Stimulated activated CD4-positive, alpha-beta T cell treated with anti-CD3 and anti-CD28 coated beads, TNF-alpha, amount 100 ng/mL, for 1 hour (primary cell): ENCODE results near the gene FAM174B.

Source experiments
- DNase-seq, 3 donors: peaks; one replicate each; pipeline ENCODE4 v3.0.0-alpha.2; 2020; ENCODE audit warnings: low read depth in 3 of 3, low spot score in 1 of 3

The FAM174B gene

DNA sequence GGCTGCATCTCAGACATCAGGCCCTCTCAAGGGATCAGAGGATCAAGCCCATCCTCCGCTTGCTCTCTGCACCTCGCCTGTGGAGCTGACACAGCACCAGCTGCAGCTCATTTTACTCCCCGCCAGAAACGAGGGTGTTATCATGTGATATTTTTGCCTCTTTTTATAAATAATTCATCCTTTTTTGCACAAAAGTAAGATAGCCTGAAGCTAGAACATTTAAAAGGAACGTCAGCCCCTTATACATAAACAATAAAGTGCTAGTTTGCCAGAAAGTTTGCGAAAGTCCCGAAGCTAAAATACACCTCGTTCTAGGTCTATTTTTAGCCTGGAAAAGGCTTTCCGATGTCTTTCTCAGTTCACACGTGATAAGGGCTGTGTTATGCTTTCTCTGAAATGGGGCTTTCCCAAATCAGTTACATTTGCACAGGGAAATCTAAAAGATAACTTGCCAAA, 9.6 kb upstream of the FAM174B start:
- no peak for DNase-seq

DNA sequence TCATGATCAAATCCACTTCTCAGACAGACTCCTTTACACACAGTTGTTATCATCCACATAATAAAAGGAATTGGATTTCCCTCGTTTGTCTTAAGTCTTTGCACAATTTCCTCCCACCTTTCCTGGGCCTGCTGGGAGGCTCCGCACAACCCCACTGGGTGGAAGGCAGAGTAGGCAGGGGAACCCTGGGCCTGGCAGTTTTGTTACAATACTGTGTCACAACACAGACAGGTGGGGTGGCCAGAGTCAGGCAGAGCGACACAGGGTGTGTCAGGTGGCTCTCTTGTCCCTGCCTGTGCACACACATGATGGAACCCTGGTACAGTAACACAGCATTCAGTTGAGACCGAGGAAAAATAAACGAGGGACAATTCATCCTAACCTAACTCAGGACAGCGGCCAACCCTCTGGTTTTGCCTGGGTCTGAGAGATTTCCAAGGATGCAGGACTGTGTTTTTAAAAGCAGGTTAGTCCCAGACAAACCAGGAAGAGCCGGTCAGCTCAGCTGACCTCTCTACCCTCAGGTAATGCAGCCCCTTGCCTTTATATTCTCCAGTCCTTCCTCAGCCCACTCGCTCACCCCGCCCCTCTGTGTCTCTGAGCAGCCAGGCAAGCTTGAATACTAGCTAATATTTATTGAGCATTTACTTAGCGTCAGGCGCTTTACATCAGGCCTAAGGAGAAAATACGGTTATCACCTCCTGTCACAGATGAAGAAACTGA, 8.8 kb upstream of the FAM174B start:
- no peak for DNase-seq

DNA sequence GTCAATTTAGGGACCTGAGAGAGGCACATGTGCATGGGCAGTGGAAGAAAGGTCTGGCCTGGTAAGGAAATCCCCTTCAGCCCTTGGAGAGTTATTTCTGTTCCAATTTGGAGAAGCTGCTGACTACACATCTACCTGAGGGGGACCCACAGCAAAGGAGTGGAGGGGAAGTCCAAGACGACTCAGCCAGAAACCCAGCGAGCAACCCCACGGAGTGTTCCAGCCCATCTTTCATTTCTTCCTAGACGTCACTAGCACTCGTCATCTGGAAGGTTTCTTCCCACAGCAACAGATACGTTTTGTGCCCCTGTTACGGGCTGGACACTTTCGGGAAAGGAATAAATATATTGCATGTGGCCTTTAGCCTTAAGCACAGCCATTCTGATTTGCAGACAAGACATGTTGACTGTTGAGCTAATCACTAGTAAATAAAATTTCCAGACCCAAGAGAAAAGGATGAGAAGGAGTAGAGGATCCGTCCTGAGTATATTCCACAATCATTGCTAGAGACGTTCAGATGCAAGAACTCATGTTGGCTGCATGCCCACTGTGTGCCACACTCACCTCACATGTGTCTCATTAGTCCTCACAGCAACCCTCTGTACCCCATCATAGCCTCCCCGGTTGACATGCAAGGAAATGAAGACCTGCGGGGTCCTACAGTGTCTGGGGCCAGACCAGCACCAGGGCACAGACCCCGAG, 7.8 kb upstream of the FAM174B start:
- no peak for DNase-seq

DNA sequence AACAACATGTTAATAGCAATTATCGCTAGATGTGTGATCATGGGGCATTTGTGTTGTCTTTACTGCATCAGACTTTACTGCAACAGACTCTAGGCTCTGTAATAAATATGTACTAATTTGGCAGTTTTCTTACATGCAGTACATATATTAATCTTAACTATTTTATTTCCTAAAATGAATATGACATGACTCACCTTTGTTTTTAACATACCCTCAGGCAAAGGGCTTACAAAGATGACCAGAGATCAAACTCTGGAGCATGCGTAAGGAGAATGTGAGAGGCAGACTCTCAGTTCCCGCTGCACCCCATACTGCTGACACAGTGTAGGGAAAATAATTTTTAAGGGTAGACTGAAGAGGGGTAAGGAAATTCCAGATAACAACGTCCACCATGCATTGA, 7.2 kb upstream of the FAM174B start:
- DNase-seq = no peak

DNA sequence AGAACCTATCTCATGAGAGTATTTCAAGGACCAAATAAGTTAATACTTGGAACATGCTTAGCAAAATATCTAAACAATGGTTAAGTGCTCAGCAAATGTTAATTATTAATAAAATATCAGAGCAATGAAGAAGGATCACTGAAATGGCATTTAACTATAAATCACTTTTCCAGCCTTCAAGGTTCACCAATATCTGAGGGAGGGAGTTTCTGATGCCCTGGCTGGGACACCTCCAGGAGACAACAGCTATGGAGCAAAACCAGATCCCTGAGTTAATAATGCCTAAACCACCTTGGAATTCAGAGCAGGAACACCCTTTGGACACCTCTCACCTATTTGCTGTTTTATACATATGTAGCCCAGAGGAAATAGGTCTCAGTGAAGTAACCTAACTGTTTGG, 6.4 kb upstream of the FAM174B start:
- no peak for DNase-seq

DNA sequence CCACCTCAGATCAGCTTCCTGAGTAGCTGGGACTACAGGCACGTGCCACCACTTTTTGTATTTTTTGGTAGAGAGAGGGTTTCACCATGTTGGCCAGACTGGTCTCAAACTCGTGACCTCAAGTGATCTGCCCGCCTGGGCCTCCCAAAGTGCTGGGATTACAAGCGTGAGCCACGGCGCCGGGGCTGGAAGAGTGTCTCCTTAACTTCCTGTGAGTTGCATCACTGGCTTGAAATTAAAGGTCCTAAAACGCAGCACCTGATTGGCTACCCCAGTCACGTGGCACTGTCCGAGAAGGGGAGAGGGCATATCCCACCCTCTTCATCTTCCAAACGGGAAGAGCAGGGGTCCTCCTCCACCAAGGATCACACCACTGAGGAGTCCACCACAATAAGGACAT, 5.5 kb upstream of the FAM174B start:
- no peak for DNase-seq

DNA sequence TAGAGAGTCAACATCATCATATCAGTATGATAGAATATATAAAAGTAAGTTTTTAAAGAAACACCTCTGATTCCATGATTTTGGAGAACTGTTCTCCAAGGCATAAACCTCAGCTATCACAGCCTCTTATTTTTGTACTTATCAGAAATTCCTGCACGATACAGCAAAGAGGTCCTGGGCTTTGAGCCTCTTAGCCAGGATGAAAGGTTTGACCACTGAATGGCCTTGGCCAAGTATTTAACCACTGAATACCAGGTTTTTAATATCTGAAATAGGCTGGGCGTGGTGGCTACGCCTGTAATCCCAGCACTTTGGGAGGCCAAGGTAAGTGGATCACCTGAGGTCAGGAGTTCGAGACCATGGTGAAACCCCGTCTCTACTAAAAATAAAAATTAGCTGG, 1.9 kb upstream of the FAM174B start:
- no peak for DNase-seq

DNA sequence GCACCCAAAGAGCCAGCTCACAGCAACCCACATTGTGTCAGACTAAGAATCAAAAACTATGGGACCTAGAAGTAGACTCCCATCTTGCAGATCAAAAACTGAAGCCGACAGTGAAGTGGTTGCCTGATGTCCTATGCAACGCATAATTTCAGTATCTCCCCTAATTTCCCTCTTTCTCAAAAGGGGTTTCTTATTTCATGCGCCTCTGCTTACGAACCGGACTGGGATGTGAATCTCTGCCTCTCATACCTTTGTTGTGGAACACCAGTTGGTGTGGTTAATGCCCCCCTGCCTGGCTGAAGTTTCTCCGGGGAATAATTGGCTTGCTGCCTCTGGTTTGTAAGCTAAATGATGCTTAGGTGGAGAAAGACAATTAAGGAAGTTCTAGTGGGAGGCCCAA, 514 bp upstream of the FAM174B start:
- DNase-seq = no peak

DNA sequence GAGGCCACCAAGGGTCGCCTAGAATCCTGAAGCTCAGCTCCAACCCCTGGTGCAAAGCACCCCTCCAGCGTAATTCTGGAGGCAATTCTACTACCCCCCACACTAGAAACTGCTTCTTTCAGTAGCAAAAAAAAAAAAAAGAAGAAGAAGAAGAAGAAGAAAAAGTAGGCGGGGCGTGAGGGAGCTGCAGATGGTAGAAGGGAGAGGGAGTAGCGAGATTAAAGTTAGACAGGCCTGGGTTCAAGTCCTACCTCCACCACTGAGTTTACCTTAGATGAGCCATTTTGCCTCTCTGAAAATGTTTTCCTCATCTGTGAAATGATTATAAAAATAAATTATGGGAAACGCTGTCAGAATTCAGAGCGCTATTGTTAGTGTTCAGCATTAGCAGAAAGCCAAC, 913 bp downstream of the FAM174B start:
- DNase-seq = no peak

DNA sequence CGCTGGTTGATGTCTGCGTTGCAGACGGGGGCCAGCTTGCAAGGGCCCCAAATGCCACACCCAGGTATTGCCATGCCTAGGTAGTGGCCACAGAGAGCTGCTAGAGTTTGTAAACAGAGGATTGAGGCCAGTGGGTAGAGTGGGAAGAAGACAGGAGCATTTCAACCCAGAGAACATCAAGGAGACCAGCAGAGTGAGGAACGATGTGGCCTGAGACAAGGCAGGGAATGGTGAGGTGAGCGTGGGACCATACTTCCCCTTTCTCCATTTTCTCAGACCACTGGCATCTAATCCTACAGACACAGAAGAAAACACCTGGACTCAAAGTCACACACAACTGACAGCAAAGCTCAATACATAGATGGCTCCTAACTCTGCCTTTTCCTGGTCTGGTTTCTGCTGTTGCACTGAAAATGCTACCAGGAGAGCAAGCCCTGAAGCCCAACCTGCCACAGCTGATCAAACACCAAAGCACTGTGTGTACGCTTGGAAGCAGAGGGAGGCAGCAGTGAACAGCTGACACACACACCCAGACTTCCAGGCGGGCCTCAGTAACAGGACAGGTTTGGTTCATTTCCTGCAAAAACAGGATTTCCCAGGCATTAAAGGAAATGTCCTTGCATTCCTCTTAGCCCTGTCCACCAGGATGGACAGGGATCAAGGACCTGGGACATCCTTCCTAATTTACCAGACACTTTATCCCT, 1.6 kb downstream of the FAM174B start:
- DNase-seq = no peak

DNA sequence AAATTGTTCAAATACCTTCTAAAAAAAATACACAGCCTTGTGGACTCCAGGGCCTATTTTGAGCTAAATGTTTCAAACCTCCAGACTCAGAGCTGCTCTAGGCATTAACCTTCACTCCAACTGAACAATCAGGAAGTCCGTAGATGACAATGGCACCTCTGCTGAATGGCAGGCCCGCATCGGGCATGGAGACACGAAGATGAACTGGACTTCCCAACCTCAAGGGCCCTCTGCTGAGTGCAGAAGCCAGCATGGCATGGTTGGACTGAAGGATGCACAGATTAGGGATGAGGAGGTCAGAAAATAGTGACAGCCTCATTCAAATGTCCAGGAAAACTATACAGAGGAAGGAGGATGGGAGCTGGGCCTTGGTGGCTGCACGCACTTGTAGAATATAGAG, 2.2 kb downstream of the FAM174B start:
- DNase-seq = no peak

DNA sequence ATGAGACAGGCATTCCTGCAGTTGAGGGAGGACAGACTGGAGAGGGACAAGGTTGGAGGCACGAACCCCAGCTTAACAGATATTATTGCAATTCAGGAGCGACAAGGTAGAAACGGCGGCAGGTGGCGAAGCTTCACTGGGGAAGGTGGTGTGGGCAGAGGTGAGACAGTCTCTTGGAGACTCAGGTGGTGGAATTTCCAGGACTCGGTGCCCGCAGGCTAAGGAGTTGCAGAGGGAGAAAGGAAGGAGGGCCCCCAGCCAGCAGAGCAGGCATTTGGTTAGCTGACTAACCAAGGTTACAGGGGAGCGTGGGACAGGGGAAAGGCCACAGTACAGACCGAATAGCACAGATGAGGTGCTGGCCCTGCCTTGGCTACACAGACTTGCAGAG, 3.0 kb downstream of the FAM174B start:
- no peak for DNase-seq

DNA sequence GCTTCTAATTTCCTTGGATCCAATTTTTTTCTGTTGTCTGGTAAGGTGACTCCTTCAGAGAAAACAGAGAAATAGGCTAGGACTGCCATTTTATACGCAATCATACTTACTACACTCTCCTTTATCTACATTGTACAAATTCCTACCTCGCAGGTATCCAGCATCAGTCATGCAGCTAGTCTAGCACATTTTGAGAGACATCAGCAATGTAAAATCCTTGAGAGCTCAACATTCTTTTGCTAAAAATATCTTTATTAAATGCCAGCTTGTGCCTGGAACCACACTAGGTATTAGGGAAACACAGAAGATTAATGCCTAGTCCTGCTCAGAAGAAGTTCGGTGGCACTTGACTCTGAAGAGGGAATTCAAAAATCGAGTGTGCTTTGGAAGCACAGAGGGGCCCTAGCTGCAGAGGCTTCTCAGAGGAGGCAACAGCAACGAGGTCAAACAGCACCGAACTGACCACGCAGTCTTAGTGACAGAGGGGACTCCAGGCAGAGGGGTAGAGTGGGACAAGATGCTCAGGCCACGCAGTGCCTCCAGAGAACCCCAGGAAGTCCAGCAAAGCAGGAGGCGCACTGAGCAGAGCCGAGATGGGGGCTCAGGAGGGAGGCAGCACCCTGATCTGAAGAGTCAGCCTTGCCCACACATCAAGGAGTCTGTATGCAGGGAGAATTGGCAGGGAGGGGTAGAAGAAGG, 3.5 kb downstream of the FAM174B start:
- no peak for DNase-seq

DNA sequence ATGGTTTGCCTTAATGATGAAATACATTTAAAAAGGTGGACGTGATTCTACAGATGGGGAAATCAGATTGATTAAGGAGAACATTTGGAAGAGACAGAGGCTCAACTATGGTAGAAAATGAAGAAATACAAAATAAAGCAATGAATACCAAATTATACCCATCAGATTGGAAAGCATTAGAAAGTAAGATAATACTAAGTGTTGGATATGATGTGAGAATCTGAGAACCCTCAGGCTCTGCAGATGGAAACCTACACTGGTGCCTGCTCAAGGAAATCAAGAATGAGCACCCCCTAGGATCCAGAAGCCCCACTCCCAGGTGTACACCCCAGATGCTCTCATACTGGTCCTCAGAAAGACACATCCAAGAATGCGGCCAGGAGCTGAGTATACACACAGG, 4.6 kb downstream of the FAM174B start:
- DNase-seq = no peak

DNA sequence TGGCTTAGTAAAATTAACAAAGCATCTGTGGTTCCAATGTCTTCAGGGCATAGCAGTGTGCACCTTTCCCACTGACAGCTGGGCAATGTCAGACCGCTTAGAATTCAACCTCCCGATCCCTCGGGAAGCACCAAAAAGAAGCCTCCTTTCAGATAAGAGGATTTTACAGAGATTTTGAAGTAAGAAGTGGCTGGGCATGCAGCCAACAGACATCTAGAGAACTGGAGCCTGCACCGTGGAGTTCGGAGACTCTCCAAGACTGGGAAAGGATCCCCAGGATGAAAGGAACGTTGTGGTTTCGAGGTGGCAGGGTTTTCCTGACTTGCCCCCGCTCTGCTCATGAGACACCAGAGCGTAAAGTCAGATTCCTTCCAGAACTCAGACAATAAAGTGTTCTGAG, 5.3 kb downstream of the FAM174B start:
- no peak for DNase-seq

DNA sequence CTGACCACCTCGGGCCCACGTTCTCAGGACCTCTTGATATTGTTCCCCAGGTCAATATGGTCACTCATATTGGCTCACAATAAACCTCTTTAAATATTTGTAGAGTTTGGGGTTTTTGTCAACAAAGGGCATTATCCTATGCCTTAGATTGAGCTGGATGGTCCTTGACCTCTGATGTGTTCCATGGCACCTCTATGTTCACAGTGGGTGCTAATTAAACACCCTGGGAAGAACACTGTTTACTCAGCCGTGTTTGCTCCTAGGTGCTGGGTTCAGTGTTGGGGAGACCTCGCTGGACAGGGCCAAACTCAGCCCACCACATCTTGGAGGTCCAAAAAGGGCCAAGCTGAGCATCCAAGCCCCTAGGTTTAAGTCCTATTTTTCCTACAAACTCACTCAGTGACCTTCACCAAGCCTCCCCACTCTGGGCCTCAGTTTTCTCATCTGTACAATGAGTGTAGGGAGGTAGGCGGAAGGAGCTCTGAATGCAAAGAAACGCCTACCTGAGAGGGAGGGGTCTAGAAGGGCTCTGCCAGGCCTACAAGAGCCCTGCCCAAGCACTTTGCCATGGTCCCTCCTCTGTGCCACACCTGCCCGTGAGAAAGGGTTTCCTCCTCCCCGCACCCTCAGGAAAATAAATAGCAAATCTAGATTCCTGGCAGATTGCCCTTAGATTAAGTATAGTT, 7.2 kb downstream of the FAM174B start:
- DNase-seq = no peak

DNA sequence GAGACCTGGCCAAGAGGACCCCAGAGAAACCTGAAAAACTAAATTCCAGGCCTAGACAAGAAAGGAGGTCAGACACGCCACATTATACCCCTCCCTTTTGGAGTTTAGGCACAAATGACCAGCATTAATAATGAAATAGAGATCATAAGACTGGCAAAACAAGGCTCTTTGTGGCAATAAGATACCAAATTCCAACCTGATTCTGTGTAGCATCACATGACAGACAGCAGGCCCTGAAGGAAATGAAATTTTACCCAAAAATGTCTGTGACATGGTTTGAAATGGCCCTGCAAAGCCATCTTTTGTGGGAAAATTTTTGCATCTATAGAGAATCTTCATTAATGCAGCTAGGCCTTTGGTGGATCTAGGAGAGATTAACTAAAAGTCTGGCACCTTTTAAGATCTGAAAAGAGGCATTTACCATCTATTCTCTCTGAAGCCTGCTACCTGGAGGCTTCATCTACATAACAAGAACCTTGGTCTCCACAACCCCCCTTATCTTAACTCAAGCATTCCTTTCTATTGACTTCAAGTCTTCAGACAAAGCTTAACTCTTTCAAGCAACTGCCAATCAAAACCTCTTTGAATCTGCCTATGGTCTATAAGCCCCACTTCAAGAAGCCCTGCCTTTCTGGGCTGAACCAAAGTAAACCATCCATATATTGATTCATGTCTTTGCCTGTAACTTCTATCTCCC, 8.0 kb downstream of the FAM174B start:
- no peak for DNase-seq

DNA sequence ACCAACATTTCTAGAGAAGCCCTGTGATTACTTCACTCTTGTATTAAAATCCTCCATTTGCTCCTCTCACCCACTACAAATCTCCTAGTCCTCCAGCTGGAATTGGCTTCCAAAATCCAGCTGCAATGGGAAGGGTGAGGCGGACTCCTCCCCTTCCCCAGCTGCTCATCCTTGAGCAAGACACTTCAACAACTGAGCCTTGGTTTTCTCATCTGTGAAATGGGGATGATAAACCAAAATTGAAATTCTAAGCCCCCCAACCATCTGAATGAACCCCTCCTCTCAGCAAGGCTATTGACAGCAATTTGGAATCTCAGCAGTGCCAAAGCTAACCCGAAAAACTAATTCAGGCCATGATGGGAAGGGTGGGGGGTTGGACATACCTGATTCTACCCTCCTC, 9.4 kb downstream of the FAM174B start:
- DNase-seq = no peak

DNA sequence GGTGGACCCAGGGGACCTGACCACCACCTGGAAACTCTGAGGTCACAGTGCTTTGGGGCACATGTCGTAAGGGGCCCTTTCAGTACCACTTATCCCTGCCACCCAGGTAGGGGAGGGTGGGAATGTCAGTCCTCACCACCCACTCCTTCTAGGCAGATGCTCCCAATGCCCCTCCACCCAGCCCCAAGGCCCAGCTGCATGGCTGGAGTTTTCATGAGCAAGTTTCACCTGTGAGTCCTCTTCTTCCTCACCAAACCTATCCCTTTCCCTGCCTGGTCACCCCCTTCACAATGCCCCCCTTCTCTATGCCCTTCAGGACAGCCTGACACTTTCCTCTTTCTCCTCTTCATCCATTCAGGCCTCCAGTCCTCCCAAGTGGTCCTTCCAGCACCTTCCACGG, 9.8 kb downstream of the FAM174B start:
- DNase-seq = no peak

DNA sequence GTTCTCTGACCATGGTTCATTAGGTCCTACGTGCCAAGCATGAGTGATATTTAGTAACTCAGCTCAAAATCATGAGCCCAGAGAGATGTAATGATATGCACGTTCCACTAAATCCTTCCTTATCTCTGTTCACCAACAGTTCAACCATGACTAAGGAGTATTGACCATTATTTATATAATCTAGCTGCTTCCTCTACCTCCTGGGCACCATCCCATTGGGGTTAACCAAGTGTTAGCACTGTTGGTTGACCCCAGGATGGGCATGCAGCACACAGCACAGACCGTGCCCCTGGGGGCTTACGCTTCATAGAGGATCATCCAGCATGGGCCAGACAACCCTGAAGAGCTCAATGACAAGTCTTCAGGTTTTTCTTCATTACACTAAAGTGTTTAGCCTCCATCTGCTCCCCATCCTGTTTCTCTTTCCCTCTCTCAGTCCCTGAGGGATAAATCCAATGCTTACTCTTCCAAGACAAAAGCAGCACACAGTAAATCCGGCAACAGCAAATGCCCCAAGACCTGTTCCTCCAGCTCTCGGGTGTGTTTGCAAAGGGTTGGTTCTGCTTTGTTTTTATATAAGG, 10.4 kb downstream of the FAM174B start:
- DNase-seq = no peak
